Keratinocyte (primary cell): ENCODE data around the gene MYB. TPM values are rescaled to one million over a fixed set of nuclear protein-coding genes. Genes with fewer than 3 reads are reported as not detected.

Experiments used
- DNase-seq: peaks from one replicate; pipeline ENCODE4 v3.0.0-alpha.2; 2011; ENCODE audit warnings: low read depth, missing footprints, low spot score
- FAIRE-seq: peaks from 2 replicates; lab custom pipeline; 2011; peaks lifted over from hg19 to GRCh38; lab: Jason Lieb, UNC
- H2AFZ ChIP-seq: 2 replicates; pipeline ENCODE4 v1.6.0; 2012; ENCODE audit warnings: low read length, control low read depth, inconsistent platforms; ENCODE audit not compliant: control insufficient read depth
- H3K27ac ChIP-seq: 2 replicates; pipeline ENCODE4 v1.5.1; 2011; ENCODE audit warnings: low read length; ENCODE audit not compliant: control insufficient read depth, insufficient read depth
- H3K27me3 ChIP-seq: 3 replicates; pipeline ENCODE4 v1.6.0; 2011; ENCODE audit warnings: low read length; ENCODE audit not compliant: control insufficient read depth, insufficient read depth; ENCODE audit errors: extremely low read depth
- H3K36me3 ChIP-seq, 2 experiments: 2 replicates in 1 of 2; 3 replicates in 1 of 2; pipeline ENCODE4 v1.5.1; 2011; ENCODE audit warnings: low read length in 2 of 2, mild to moderate bottlenecking in 1 of 2; ENCODE audit not compliant: control insufficient read depth in 2 of 2, insufficient read depth in 2 of 2; ENCODE audit errors: extremely low read depth in 1 of 2
- H3K4me1 ChIP-seq: 3 replicates; pipeline ENCODE4 v1.5.1; 2011; ENCODE audit warnings: low read length; ENCODE audit not compliant: control insufficient read depth, insufficient read depth; ENCODE audit errors: extremely low read depth
- H3K4me2 ChIP-seq: 3 replicates; pipeline ENCODE4 v1.6.0; 2011; ENCODE audit warnings: low read depth, low read length; ENCODE audit not compliant: control insufficient read depth, insufficient read depth; ENCODE audit errors: extremely low read depth
- H3K4me3 ChIP-seq, 3 experiments: fragments of 200-600 bp in 1 of 3; sonication (generic) in 1 of 3; 2 replicates in 2 of 3; 3 replicates in 1 of 3; pipeline ENCODE4 v1.5.1; 2011 to 2016; ENCODE audit warnings: low read length in 3 of 3, mild to moderate bottlenecking in 3 of 3, control low read depth in 2 of 3, inconsistent platforms in 1 of 3, low read depth in 1 of 3, mixed read lengths in 1 of 3, mixed run types in 1 of 3, moderate library complexity in 1 of 3; ENCODE audit not compliant: control insufficient read depth in 2 of 3, insufficient read depth in 2 of 3; ENCODE audit errors: extremely low read depth in 1 of 3
- H3K79me2 ChIP-seq: 2 replicates; pipeline ENCODE4 v1.6.0; 2012; ENCODE audit warnings: low read length; ENCODE audit not compliant: control insufficient read depth, insufficient read depth
- H3K9ac ChIP-seq: 3 replicates; pipeline ENCODE4 v1.6.0; 2011; ENCODE audit warnings: low read length; ENCODE audit not compliant: control insufficient read depth, insufficient read depth; ENCODE audit errors: extremely low read depth
- H3K9me1 ChIP-seq: 3 replicates; pipeline ENCODE4 v1.6.0; 2011; ENCODE audit warnings: low read length; ENCODE audit not compliant: control insufficient read depth, insufficient read depth; ENCODE audit errors: extremely low read depth
- H3K9me3 ChIP-seq: 2 replicates; pipeline ENCODE4 v1.5.1; 2012; ENCODE audit warnings: low read depth, low read length; ENCODE audit not compliant: control insufficient read depth
- H4K20me1 ChIP-seq: 3 replicates; pipeline ENCODE4 v1.6.0; 2011; ENCODE audit warnings: low read length; ENCODE audit not compliant: control insufficient read depth, insufficient read depth; ENCODE audit errors: extremely low read depth
- CTCF ChIP-seq, 3 experiments: IDR thresholded peaks in 1 of 3; conservative IDR thresholded peaks in 1 of 3; optimal IDR thresholded peaks in 1 of 3; 2 replicates in 2 of 3; 3 replicates in 1 of 3; pipeline versions ENCODE3 to v1.5.1; 2011; ENCODE audit warnings: low read length in 3 of 3, mild to moderate bottlenecking in 3 of 3, moderate library complexity in 2 of 3, control low read depth in 1 of 3, inconsistent platforms in 1 of 3; ENCODE audit not compliant: insufficient read depth in 2 of 3; ENCODE audit errors: extremely low read depth in 1 of 3
- EZH2 ChIP-seq: IDR thresholded peaks from one replicate; pipeline ENCODE4 v1.6.1; 2012; ENCODE audit warnings: inconsistent platforms, mild to moderate bottlenecking, low read length, moderate library complexity
- dilution Hi-C: fragments of 300-500 bp; cut with MboI; formaldehyde crosslinking; loops from one replicate; pipeline ENCODE4 v1.7.0; 2020; ENCODE audit warnings: low sequenced_read_pairs; ENCODE audit not compliant: extremely low pct_ligation_motif_present
- polyA plus RNA-seq, 5 experiments: library from polyadenylated mRNA; depleted of rRNA in 3 of 5; stranded (reverse) in 3 of 5; stranded (forward) in 1 of 5; unstranded in 1 of 5; fragments of >200 nt; gene quantifications; 1 replicate in 1 of 5; 2 replicates in 3 of 5; 3 replicates in 1 of 5; pipeline versions ENCODE4 v1.2.1 to v1.2.3, GENCODE V29; 2011 to 2012; ENCODE audit warnings: missing spikeins in 2 of 5, low read depth in 1 of 5, low replicate concordance in 1 of 5

The MYB gene
- polyA plus RNA-seq, 1 donor (not counting 4 experiments of a cell fraction or from before 2014, with no cell fraction given): 0.04 TPM

GRCh38 chr6:135161411-135162395 lies 19.4 kb upstream of the MYB start:
- no peak overlapping the region for H2AFZ ChIP-seq
- dilution Hi-C loops: no loop called here
- no peaks in the 10 kb centered on the region for H4K20me1 ChIP-seq
- H3K4me3 ChIP-seq: no peak overlapping the region
- DNase-seq (no peak), FAIRE-seq (no peak)
- no peak for TF ChIP-seq CTCF (optimal IDR thresholded peaks at IDR 0.05 in 1 of 3, IDR thresholded peaks at IDR 0.05 in 1 of 3, conservative IDR thresholded peaks at IDR 0.05 in 1 of 3; ENCODE audit: extremely low read depth in 1 of 3, insufficient read depth in 2 of 3, low read length in 3 of 3)
- no peak for TF ChIP-seq EZH2
- H3K9ac ChIP-seq: no peak overlapping the region
- no peaks in the 10 kb centered on the region for H3K9me1 ChIP-seq
- no peak overlapping the region for H3K27ac ChIP-seq
- no peak overlapping the region for H3K4me2 ChIP-seq
- no peaks in the 10 kb centered on the region for H3K27me3 ChIP-seq
- no peaks in the 10 kb centered on the region for H3K9me3 ChIP-seq
- no peaks in the 10 kb centered on the region for H3K79me2 ChIP-seq
- no peaks in the 10 kb centered on the region for H3K36me3 ChIP-seq
- H3K4me1 ChIP-seq: no peaks in the 10 kb centered on the region

- Histone ChIP-seq H3K4me2 (no peak overlapping the region), H3K79me2 (no peaks in the 10 kb centered on the region), H3K4me3 (no peak overlapping the region), H3K4me1 (no peaks in the 10 kb centered on the region), H2AFZ (no peak overlapping the region), H3K27ac (no peak overlapping the region), H3K9me1 (no peaks in the 10 kb centered on the region), H4K20me1 (no peaks in the 10 kb centered on the region), H3K27me3 (no peaks in the 10 kb centered on the region), H3K9ac (no peak overlapping the region), H3K9me3 (no peaks in the 10 kb centered on the region), H3K36me3 (no peaks in the 10 kb centered on the region)
- dilution Hi-C loops: no loop called here
- TF ChIP-seq EZH2 (no peak), CTCF (optimal IDR thresholded peaks at IDR 0.05 in 1 of 3, IDR thresholded peaks at IDR 0.05 in 1 of 3, conservative IDR thresholded peaks at IDR 0.05 in 1 of 3; ENCODE audit: extremely low read depth in 1 of 3, insufficient read depth in 2 of 3, low read length in 3 of 3) (peak; percentile 69 to 88 (median 73))
- peak; percentile 21 for DNase-seq
- FAIRE-seq: no peak
These were observed 18.2 kb upstream of the MYB start for GRCh38 chr6:135162678-135163439.
